Subcutaneous adipose tissue (tissue), 4 donors: ENCODE measurements around the gene LRRC8D. TPM values are rescaled to one million over a fixed set of nuclear protein-coding genes. Genes with fewer than 3 reads are reported as not detected.

Source experiments
- CTCF ChIP-seq: fragments of 450-650 bp; IDR thresholded peaks from one replicate; pipeline ENCODE4 v1.5.1; 2016; ENCODE audit warnings: low read depth, mild to moderate bottlenecking, control low read depth, antibody characterized with exemption, moderate library complexity
- total RNA-seq, 4 donors: library from RNA; depleted of rRNA; stranded (reverse); fragments of >200 nt; gene quantifications; one replicate each; pipeline ENCODE4 v1.1.0, GENCODE V29; 2016

LRRC8D gene
- total RNA-seq, 4 donors from 2014 or later: 7.5 to 12.4 (median 9.2) TPM

- TF ChIP-seq CTCF: no peak
These were observed 80.2 kb downstream of the LRRC8D start for GRCh38 chr1:89900791-89901708.

DNA sequence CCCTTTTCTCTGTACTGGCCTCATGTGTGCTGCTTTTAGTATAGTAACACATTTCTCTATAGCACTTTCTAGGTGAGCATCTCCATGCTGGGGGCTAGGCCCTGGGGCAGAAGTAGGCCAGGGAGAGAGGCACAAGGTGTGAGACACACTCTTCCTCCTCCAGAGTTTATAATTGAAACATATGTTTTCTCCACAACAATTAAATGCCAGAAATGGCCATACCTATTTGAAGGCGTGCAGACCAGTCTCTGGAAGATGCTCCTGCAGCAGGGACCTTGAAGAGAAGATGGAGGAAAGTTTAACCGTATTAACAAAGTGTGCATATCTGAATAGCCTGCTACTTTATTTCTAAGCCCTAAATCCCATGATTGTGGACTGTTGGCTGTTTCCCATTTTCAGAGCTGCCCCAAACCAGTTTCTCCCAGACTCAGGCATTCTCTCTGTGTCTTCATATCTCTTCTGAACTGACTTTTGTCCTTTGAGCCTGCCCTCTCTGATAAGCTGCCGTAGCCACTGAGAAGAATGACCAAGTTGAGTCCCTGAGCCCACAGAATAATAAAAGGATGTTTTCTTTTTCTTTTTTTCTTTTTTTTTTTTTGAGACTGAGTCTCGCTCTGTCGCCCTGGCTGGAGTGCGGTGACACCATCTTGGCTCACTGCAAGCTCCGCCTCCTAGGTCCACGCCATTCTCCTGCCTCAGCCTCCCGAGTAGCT, 81.3 kb downstream of the LRRC8D start:
- no peak for TF ChIP-seq CTCF

GRCh38 chr1:89903550-89903949, 82.7 kb downstream of the LRRC8D start:
- TF ChIP-seq CTCF: no peak

DNA sequence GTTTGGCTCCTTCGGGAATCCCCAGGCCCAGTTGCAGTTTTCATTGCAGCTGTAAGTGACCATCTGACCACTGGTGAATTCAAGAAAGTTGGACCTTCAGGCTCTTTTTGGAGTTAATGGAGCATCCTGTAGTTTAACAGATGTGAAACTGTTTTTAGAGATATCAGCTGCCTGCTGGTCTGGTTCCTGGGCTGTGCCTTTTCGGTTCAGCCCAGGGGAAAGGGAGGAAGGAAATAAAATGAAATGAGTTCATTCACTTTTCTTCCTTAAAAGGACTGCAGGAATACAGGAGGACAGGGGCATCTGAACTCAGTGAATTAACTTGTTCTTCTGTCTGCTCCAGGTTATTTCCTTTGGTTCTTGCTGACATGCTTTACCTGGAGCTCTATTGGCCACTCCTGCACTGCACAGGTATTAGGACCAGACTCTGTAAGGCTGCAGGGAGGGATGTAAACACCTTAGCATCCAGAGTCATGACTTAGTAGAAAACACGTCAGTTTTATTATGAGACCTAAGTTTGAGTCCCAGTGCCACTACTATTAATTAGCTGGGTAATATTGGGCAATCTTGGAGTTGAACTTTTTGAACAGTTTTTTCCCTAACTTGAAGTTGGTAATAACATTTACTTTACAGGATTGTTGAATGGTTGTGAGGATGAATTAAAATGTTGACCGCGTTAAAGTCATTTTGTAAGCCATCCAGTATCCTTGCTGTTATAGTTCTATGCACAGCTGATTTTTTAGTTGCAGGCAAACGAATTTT, 83.6 kb downstream of the LRRC8D start:
- TF ChIP-seq CTCF: no peak

DNA sequence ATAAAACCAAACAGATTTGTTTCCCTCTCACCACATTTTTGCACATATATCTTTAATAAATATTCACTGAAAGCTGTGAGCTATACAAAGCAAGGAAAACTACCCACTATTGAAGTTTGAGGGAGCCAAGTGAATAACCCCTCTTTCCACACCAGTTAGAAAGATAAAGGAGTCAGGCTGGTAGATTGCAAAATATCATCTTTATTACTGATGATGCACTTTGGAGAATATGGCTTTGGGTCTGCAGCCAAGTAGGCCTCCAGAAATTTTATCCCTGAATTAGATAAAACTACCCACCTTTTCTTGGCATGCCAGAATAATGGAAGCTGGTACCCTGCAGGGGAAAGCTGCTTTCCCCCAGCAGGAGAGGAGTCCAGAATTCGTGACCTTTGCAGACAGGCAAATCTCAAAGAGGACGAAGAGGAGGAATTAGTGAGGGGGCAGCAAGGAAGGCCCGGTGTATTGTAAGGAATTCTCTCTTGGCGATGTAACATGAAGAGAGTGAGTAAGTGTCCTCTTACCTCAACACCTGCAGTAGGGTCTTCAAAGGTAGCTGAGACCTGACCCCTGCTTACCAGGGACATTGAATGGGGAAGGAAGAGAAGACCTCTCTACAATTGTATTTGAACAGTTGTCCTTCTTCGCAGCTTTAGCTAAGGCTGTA, 84.7 kb downstream of the LRRC8D start:
- TF ChIP-seq CTCF: no peak

DNA sequence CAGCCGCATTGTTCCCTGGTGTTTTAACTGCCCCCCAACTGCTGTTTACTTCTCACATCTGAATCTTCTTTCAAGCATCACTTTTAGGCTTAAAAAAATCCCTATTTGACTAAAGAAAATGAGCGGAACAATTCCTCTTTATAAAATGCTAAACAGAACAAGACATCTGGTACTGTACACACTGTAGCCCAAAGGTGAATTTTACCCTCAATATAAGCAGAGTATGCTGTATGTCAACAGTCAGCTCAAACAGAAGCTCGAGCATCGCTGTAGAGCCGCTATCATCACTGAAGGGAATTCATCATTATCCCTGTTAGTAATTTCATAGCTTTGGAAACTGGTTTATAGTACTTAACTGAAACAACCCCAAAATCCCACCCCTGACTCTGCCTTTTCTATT, 85.3 kb downstream of the LRRC8D start:
- no peak for TF ChIP-seq CTCF
